A673 (cell line): Measurements from ENCODE around the gene LEP. TPM values are rescaled to one million over a fixed set of nuclear protein-coding genes. Genes with fewer than 3 reads are reported as not detected.

Source experiments
- BruUV-seq: library from RNA; stranded (reverse); fragments of 400-500 nt; replicated peaks from 2 replicates; lab custom pipeline; 2021; lab: Mats Ljungman, UMichigan
- CTCF ChIA-PET: fragments of 300-600 bp; sonication (Branson Sonifier 250); formaldehyde crosslinking; loops from one replicate; lab custom pipeline; 2022; ENCODE audit warnings: antibody characterized with exemption; lab: Charles Lee
- POLR2A ChIA-PET: fragments of 300-600 bp; sonication (Branson Sonifier 250); formaldehyde crosslinking; loops from one replicate; lab custom pipeline; 2022; ENCODE audit warnings: antibody characterized with exemption; ENCODE audit not compliant: low non-redundant PET; lab: Charles Lee
- DNase-seq: peaks from one replicate; pipeline ENCODE4 v3.0.0-alpha.2; 2015; ENCODE audit warnings: low spot score
- H3K27ac ChIP-seq: fragments of 200-600 bp; sonication (generic); 2 replicates; pipeline ENCODE4 v1.5.1; 2016; ENCODE audit warnings: mixed run types, low read depth, mild to moderate bottlenecking, mixed read lengths, antibody characterized with exemption, low read length; ENCODE audit not compliant: poor library complexity, severe bottlenecking
- H3K27me3 ChIP-seq: fragments of 200-600 bp; sonication (generic); replicated peaks from 2 replicates; pipeline ENCODE4 v1.6.1; 2017; ENCODE audit warnings: mixed run types, low read depth, mild to moderate bottlenecking, mixed read lengths, antibody characterized with exemption, low read length; ENCODE audit not compliant: insufficient read depth, poor library complexity
- H3K36me3 ChIP-seq: fragments of 200-600 bp; sonication (generic); 2 replicates; pipeline ENCODE4 v1.6.1; 2016; ENCODE audit warnings: mixed run types, mild to moderate bottlenecking, mixed read lengths, antibody characterized with exemption, low read length; ENCODE audit not compliant: insufficient read depth, poor library complexity, severe bottlenecking
- H3K4me1 ChIP-seq: fragments of 200-600 bp; sonication (generic); 2 replicates; pipeline ENCODE4 v1.6.1; 2017; ENCODE audit warnings: mixed run types, mild to moderate bottlenecking, mixed read lengths, antibody characterized with exemption, low read length; ENCODE audit not compliant: insufficient read depth, poor library complexity, severe bottlenecking
- H3K4me3 ChIP-seq: fragments of 200-600 bp; sonication (generic); 2 replicates; pipeline ENCODE4 v1.5.1; 2016; ENCODE audit warnings: low read depth, mixed run types, mild to moderate bottlenecking, mixed read lengths, low read length; ENCODE audit not compliant: poor library complexity, severe bottlenecking
- H3K9me3 ChIP-seq: fragments of 200-600 bp; sonication (generic); 2 replicates; pipeline ENCODE4 v1.6.1; 2016; ENCODE audit warnings: mixed run types, low read depth, mild to moderate bottlenecking, mixed read lengths, antibody characterized with exemption, low read length; ENCODE audit not compliant: poor library complexity, severe bottlenecking
- EZH2 ChIP-seq: fragments of 200-600 bp; sonication (generic); IDR thresholded peaks from 2 replicates; pipeline ENCODE4 v1.6.1; 2017; ENCODE audit warnings: borderline replicate concordance, low read depth, mild to moderate bottlenecking, mixed read lengths, antibody characterized with exemption, low read length; ENCODE audit not compliant: poor library complexity, severe bottlenecking
- intact Hi-C: fragments of 100-400 bp; cut with micrococcal nuclease; formaldehyde crosslinking; loops from one replicate; pipeline ENCODE4 v1.10.0; 2022; ENCODE audit not compliant: unreplicated experiment
- microRNA-seq: library from miRNA; unstranded; fragments of <30 nt; microRNA quantifications from one replicate; pipeline ENCODE4 v1.2.0, GENCODE V29; 2021
- total RNA-seq: library from RNA; stranded (reverse); gene quantifications from 2 replicates; pipeline ENCODE4 v1.2.3, GENCODE V29; 2021
- TF ChIP-seq, protein P1 (sequence below): fragments of 300-800, 200-600 bp; sonication (generic); conservative IDR thresholded peaks from 2 replicates; pipeline ENCODE4 v1.5.1; 2017; ENCODE audit warnings: low read depth, mild to moderate bottlenecking, antibody characterized with exemption, low read length, moderate library complexity, mixed read lengths

Gene LEP
- total RNA-seq, 1 experiment from 2014 or later = not detected

DNA sequence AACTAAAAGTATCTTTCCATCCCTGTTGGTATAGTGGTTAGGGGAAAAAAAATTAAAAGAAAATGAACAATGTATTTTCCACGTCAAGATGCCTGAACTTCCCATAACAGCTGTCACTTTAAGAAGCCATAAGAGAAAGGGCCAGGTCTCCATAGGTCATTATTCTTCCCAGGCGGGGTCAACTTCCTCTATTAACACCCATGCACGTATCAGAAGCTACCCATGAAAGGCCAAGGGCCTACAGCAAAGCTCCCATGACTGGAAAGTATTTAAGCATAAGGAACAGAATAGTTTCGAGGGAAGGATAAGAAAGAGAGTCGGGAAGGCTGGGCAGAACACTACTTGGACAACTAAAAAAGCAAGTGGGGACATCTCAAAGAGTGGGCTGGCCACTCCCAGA is 62.6 kb downstream of the LEP start:
- DNase-seq = no peak
- Histone ChIP-seq H3K36me3 (peaks cover 51% of the 10 kb centered on the region), H3K9me3 (no peaks in the 10 kb centered on the region), H3K27me3 (no peaks in the 10 kb centered on the region), H3K4me3 (no peak overlapping the region), H3K27ac (no peak overlapping the region), H3K4me1 (no peaks in the 10 kb centered on the region)
- POLR2A ChIA-PET = no interaction called here
- TF ChIP-seq EZH2 = no peak
- TF ChIP-seq, protein P1, sequence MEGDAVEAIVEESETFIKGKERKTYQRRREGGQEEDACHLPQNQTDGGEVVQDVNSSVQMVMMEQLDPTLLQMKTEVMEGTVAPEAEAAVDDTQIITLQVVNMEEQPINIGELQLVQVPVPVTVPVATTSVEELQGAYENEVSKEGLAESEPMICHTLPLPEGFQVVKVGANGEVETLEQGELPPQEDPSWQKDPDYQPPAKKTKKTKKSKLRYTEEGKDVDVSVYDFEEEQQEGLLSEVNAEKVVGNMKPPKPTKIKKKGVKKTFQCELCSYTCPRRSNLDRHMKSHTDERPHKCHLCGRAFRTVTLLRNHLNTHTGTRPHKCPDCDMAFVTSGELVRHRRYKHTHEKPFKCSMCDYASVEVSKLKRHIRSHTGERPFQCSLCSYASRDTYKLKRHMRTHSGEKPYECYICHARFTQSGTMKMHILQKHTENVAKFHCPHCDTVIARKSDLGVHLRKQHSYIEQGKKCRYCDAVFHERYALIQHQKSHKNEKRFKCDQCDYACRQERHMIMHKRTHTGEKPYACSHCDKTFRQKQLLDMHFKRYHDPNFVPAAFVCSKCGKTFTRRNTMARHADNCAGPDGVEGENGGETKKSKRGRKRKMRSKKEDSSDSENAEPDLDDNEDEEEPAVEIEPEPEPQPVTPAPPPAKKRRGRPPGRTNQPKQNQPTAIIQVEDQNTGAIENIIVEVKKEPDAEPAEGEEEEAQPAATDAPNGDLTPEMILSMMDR = no peak
- intact Hi-C loops = no loop called here
- no TSS peak for BruUV-seq
- CTCF ChIA-PET = no interaction called here

DNA sequence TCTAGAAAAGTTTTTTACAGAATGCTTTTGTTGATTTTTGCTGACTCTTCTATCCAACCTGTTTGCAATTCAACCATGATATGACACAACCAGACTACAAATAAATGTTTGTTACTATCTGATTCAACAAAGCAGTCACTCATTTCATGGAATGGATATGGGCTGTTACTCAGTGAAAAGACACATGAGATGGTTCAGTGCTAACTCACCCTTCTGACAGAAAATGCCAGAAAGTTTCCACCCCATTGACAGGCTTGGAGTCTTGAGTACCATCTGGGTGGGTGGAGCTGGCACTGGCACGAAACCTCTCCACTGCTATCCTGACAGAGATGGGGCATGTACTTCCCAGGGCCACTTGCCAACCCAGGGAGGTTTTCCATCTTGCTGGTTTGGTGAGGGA is 63.1 kb downstream of the LEP start:
- H3K9me3 ChIP-seq = no peaks in the 10 kb centered on the region
- no peak for DNase-seq
- TF ChIP-seq EZH2 = no peak
- TF ChIP-seq, protein P1 = no peak
- ChIA-PET POLR2A (no interaction called here), CTCF (no interaction called here)
- no TSS peak for BruUV-seq
- no peak overlapping the region for H3K4me3 ChIP-seq
- intact Hi-C loops = no loop called here
- H3K27me3 ChIP-seq = no peaks in the 10 kb centered on the region
- H3K4me1 ChIP-seq = no peaks in the 10 kb centered on the region
- no peak overlapping the region for H3K27ac ChIP-seq
- H3K36me3 ChIP-seq = peaks cover 56% of the 10 kb centered on the region

DNA sequence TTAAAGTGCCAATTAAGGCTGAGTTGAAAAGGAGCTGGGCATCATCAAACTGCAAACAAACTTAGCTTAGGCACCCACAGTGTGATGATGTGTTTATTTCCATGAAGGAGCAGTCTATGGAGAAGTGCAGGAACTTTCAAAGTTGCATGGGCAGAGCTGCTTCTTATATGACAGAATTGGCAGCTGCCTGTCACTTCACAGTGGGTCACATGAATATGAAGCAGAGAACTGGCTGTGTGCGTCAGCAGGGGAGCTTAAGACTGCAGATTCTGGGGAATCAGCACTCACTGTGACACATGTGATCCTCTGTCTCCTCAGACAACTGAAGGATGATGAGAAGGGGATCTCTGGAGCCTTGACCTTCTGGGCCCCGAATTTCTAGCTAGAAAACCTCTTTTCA is 66.0 kb downstream of the LEP start:
- H3K27ac ChIP-seq = no peak overlapping the region
- peaks cover 81% of the 10 kb centered on the region for H3K36me3 ChIP-seq
- H3K4me1 ChIP-seq = no peaks in the 10 kb centered on the region
- no peaks in the 10 kb centered on the region for H3K9me3 ChIP-seq
- BruUV-seq = no TSS peak
- no peak for DNase-seq
- ChIA-PET CTCF (no interaction called here), POLR2A (no interaction called here)
- intact Hi-C loops = no loop called here
- no peaks in the 10 kb centered on the region for H3K27me3 ChIP-seq
- no peak overlapping the region for H3K4me3 ChIP-seq
- TF ChIP-seq EZH2 = no peak
- TF ChIP-seq, protein P1 = no peak

Small RNA genes within 50 kb of the gene (microRNA-seq; reads per million reads assigned to microRNA genes)
- 1.3 reads per million for gene MIR129-1

Other genes with a start within 250 kb of the LEP start
- 10.6 and 16.1 TPM in 2 replicates for gene LRRC4, start 209.8 kb upstream of the LEP start, total RNA-seq
- gene RBM28, start 102.6 kb downstream of the LEP start, total RNA-seq = 95.7 and 100 TPM in 2 replicates
- 38.8 and 42.4 TPM in 2 replicates for gene PRRT4, start 120.4 kb downstream of the LEP start, total RNA-seq
- 74.4 and 92.6 TPM in 2 replicates for gene IMPDH1, start 168.7 kb downstream of the LEP start, total RNA-seq
- gene HILPDA, start 214.6 kb downstream of the LEP start, total RNA-seq = 33.9 and 36.1 TPM in 2 replicates
- gene METTL2B, start 235.5 kb downstream of the LEP start, total RNA-seq = 53.8 and 58.7 TPM in 2 replicates